T follicular helper cell (primary cell): Measurements from ENCODE around the gene FBXL17.

ENCODE experiments used
- DNase-seq: peaks from one replicate; pipeline ENCODE4 v3.0.0-alpha.2; 2020; ENCODE audit warnings: low read depth

FBXL17 gene

DNA sequence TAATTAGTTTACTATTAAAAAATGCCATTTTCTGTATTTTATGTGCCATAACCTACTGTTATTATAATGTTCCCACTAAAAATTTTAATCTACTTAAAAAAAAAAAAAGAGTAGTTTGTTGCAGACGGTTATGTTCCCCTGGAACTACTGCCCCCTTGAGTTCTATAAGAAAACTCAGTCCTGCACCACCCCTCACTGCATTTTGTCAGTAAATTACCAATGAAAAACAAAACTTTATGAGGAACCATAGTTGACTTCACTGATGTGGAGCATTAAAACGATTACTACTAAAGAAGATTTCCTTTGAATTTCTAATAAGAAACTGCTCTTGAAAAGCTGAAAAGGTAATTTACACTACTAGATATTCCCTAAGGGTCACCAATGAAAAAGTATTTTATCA, 288.7 kb downstream of the FBXL17 start:
- no peak for DNase-seq

DNA sequence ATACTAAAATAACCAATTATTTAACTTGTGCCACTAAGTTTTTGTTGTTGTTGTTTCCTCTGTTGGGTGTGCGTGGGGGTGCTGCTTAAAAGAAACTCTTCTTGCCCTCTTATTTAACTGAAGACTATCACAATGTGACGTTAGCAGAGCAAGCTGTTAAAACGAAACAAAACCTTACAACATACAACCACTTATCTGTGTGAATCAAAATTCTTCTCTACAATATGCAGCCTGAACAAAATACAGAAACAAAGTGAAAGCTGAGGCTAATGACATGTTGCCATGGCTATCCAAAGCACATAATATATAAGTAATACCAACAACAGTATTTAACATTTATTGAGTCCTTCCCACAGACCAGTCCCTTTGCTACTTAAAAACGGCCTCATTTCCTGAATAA, 291.0 kb downstream of the FBXL17 start:
- DNase-seq = no peak

DNA sequence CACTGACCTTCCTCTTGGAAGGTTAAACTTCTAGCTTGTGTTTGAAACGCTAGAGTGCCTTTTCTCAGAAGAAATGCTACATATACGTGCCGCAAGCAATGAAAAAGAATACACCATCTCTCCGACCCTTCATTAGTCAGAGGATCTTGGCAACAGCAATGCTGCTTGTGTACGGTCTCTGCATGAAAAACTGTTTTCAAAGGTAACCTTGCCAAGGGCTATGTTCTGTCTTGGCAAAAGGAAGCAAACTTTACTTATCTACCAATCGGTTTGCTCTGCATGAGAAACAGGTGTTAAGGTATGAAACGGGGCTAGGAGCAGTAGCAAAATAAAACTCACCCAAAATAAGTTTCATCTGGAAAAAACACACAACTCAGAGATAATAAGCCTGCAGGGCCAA, 297.8 kb downstream of the FBXL17 start:
- no peak for DNase-seq

DNA sequence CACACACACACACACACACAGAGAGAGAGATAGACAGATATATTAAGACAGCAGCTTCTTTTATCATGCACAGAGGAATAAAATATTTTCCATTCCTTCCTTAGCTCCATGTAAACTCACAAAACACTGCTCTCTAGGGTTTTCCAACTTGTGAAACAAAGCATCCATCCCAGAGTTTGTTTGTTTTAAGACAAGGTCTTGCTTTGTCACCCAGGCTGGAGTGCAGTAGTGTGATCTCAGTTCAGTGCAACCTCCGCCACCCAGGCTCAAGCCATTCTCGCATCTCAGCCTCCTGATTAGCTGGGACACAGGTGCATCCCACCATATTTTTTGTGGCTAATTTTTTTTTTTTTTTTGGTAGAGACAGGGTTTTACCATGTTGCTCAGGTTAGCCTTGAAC, 298.7 kb downstream of the FBXL17 start:
- DNase-seq = no peak

DNA sequence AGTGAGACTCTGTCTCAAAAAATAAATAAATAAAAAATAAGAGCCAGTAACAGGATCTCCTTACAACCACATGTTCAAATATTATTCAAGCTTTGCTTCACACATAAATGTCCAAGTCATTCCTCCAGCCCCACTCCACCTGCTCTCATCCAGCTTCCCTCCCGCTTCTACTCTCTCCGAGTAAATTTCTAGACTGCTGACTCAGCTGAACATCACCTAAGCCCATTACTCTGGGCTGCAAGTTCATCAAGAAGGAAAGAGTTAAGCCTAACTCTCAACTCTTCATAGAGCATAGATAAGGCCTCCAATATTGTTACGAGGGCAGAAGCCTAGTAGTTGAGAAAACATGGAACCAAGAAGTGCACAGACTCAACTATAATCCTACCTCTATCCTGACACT, 300.2 kb downstream of the FBXL17 start:
- DNase-seq = no peak

DNA sequence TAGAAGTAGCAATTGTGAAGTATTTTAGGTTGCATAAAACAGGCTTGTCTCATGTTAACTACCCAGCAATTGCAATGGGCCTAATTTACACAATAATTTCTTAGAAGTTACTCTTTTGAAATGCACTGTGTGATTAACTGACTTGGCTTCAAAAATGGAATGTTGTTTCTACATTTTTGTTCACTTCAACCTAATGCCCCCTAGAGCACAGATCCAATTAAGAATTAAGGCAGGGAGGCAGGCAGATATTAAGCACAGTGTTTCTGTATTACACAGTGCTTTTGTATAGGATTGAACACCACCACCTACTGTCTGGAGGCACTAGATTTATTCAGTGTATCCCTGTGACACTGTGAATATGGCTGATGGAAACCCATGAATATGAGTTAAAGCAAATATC, 302.1 kb downstream of the FBXL17 start:
- no peak for DNase-seq

DNA sequence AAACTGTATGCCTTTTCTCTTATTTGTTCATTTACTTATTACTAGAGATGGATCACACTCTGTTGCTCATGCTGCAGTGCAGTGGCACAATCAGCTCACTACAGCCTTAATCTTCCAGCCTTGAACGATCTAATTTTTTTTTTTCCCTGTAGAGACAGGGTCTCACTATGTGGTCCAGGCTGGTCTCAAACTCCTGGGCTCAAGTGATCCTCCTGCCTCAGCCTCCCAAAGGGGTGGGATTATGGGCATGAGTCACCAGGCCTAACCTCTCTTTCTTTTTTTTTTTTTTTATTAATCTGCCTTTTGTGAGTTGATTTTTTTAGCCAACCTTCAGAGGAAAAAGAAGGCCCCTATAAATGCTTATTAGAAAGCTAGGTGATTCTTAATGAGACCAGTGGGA, 303.0 kb downstream of the FBXL17 start:
- no peak for DNase-seq

DNA sequence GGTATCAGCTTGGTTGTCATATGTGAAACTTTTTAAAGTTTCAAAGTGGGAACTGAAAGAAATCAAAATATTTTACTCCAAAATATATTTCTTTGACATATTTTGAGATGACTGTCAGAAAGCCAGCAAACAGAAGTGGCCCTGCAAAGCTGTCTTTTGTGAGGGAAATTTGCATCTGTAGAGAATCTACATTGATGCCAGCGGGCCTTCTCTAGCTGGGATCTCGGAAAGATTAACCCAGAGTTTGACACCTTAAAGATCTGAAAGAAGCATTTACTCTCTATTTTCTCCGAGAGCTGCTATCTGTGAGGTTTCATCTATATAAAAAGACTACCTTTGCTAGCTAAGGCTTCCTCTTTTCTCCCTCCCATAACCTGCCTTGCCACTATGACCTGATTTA, 303.6 kb downstream of the FBXL17 start:
- DNase-seq = no peak

DNA sequence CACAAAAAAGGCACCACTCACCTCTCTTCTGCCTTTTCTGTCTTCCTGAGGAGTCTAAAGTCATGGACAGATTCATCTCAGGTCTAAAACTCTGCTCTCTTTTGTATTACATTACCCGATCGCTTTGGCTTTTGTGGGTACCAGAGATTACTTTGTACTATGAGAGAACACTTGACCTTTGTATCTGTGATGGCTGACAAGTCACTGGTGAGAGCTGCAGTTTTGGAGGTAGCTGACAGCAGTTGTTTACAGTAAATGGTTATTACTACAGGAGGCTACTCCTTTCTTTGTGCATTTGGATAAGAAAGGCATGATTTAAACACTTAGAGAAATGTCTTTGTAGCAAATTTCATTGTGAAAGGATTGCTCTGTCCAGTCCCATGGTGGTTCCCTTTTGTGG, 307.3 kb downstream of the FBXL17 start:
- no peak for DNase-seq

DNA sequence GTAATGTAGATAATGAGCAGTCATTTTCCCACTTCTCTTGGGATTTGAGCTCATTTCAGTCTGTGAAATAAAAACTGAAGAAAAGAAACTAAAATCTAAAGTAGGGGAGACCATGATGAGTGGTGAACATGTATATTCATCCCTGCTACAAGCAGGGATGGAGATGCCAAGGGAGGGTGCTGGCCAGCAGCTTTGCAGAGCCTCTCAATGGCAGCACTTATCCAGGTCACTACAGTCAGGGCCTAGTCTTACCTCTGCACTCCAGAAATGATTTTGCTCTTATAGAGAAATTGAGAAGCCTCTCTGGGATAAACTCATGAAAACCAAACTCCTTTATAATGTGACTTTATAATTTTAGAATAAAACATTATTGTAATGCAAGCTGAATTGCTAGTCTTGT, 317.6 kb downstream of the FBXL17 start:
- no peak for DNase-seq

DNA sequence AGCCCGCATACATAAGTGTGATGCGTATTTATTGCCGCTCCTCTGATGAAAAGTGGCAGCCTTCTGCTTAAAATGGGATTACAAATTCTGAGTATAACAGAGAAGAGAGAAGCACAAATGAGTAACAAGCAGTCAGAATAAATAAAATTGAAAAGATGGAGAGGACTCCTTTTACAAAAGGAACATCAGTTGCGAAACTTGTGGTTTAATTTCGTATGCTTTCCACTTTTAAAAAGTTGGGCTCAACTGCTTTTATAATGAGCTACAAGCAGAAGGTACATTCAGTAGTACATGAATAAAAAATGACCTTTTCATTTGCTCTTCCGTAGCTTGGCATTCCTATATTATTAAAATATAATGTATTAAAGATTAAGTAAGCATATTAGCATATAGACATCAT, 320.0 kb downstream of the FBXL17 start:
- no peak for DNase-seq

DNA sequence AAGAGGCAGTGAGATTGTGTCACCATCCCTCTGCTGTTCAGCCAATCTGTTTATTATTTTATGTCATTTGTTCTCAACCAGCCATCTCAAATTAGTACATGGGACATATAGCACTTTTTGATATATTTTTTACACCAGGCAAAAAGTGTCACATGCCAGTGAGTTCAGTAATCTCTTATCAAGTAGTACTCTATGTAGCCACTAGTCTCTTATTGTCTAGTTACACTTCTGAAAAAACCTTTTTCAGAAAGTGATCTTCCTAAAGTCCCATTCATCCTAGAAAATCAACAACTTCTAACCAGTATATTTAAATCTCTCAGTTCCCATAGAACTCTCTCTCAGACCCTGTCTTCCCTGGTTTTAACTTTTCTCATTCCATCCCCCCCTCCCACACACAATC, 321.6 kb downstream of the FBXL17 start:
- DNase-seq = no peak

DNA sequence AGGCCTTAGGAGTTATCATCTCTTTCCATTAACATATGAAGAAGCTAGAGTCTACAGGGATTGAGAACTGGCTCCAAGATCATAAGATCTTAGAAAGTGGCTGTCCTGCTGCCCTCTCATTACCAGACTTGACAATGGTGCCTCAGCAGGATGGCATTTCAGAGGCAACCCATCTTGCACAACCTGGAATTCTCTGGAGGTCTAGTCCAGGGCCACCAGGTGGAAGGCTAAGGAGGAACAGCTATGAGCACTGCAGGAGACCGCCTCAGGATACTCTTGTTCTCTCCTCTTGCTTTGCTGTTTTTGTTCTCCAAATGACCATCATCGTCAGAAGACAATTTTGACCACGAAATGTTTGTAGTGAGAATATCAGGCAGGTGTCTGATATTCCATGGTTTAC, 322.6 kb downstream of the FBXL17 start:
- no peak for DNase-seq

DNA sequence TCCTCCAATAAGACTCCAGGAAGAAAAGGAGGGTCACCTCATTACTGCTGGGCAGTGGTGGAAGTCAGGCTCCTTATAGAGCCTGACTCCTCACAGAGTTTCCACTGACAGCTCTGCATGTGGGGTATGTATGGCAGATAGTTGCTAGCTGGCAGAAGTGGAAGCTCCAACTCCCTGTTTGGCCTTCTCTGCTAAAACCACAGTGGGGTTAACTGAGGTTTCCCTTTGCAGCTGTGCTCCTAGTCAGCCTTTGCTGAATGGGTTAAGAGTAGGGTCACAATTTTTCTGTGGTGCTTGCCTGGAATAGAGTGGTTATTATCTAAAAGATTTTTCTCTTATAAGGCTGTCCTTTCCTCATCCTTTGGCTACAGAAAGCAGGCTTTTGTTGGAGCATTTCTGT, 327.5 kb downstream of the FBXL17 start:
- no peak for DNase-seq

DNA sequence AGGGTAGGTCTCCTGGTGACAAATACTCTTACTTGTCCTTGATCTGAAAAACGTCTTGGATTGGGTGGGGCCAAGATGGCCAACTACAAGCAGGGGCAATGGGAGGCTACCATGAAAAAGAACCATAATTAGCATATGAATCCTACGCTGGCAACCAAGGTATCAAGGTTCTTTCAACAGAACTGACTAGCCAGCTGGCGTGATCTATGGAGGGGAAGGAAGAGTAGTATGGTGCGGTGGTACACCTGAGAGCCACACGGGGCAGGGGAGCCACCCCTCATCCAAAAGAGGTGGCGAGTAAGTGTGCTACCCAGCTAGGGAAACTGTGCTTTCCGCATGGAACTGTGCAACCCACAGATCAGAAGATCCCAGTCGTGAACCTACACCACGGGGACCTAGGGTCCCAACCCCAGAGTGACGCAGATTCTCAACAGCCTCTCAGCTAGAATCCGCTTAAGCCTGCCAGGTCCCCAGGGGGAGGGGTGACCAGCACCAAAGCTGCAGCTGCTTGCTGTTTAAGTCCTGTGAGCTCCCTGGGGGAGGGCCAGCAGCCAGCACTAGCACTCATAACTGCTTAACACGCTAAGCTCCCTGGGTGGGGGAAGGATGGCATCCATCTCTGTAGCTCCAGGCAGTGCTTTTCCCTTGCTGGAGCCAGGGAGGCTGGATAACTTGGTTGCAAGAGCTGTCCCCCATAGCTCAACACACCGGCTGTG, 334.8 kb downstream of the FBXL17 start:
- no peak for DNase-seq

DNA sequence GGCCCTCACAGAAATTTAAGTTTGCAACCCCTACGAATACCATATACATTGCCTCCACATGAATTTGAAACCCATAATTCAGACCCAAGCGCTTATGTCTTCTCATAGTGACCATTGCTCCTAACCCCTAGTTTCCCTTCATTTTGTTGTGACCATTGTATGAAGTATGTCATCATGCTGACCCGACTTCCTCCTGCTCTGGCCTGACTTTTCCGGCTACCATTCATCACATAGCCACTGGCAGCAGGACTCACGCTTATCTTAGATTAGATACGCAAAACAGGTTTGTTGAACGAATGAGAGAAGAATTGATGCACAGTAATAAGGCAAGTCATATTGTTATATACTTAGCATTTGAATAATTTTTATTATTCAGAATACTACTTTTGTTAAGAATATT, 345.4 kb downstream of the FBXL17 start:
- DNase-seq = no peak

DNA sequence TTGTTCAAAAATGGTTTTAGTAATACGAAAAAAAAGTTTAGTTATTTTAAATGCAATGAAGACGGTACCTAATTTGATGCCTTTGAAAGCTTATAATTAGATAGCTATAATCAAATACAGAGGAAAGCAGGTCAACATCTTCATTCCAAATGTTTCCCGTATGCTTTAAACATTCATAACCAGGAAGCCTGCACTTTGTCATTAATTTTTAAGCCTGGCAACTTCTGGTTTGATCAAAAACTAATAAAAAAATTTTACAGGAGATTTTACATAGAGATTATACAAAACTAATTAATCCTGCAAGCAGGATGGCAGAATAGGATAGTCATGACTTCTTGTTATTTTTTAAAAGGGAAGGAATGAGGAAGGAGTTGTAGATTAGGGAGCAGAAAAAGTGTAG, 353.0 kb downstream of the FBXL17 start:
- no peak for DNase-seq

DNA sequence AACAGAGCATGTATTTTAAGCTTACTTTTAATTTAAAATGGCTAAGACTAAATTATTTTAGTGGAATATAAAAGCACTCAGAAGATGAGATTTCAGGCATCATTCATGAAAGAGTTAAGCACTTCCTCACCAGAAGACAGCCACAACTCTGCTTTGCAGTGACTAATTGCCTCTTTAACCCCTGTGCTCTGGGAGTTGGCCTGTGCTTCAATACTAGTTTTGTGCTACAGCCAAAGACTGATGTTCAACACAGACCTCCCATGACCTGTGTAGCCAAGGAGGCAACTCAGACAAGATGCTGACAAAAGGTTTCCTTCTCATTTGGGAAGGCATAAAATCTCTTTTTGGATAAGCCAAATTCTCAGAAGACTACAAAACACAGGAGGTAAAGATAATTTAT, 353.5 kb downstream of the FBXL17 start:
- no peak for DNase-seq

DNA sequence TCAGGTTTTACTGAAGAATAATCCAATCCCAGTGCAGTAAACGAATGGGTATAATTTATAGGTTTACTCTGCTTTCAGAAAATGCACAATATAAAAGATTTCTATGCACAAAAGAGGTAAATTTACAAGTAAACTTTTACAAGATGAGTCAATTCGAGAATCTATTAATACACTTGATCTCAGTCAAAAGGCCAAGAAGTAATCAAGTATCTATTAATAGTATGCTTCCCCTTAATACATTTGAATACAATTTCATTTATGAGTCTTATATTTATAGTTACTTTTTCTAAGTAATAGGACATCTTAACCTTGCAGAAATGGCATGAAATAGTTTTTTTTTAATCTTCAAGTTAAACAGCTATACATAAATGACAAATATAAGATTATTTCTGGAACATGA, 355.9 kb downstream of the FBXL17 start:
- no peak for DNase-seq

DNA sequence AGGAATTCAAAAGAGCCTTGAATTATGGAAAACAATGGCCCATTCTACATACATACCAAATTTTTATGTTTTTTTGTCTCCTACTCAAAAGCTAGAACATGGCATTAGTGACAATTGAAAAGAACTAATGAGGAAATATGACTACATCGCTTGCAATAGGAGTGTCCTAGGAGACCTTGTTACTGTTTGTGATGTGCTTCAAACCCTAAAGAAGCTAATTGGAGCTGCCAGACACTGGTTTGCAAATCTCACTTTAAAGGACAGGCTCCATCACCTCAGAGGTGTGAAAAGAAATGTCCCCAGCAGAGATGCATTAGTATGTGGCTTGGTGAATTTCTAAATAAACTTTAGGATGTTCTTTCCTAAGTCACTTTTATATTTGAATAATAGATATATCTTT, 356.9 kb downstream of the FBXL17 start:
- DNase-seq = no peak

DNA sequence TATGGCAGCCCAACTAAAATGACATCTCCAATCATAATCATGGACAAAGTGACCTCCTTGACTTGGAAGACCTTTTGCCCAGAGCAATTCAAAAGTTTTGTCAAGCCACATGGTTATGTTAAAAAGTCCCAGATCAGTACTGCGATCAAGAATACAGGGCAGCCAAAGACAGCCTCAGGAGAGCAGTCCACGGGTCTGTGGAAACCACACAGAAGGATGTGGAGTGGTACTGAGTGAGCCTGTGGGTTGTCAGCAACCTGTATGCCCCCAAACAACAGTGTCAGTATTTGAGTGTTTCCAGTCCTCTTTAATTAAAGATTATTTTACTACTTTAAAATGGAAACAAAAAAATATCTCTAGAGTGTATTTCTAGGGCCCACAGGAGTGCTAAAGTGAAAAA, 365.8 kb downstream of the FBXL17 start:
- DNase-seq = no peak

DNA sequence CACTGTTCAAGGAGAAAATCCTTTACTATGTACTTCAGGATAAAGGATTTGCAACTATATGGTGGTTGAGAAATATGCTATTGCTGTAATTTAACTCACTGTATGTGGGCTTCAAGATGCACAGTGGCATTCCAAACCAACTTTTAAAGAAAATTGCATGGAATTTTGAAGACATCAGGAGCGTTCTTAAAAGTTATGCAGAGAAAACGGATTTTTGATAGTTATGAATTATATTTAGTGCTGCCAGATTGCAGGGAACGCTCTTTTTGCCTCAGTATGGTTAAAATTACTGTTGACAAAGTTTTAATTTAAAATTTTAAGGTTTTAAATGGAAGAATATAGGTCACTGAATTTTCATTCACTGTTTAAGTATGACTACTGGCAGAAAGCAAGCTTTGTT, 375.1 kb downstream of the FBXL17 start:
- no peak for DNase-seq

DNA sequence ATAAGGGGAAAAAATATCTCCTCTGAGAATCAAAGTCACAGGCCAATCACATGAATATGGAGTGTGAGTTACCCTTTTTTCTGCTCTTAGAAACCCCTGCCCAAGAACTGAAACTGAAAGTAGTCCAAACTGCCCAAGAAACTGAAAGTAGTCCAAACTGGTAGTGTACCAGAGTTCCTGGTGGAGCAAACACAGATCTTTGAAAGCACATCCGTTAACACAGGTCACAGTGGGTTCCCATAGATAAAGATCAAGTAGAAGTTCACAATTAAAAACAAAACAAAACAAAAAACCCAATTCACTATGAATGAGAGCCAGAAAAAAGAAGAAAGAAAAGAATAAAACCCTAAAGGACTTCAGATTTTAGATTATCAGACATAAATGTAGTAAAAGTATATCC, 378.7 kb downstream of the FBXL17 start:
- no peak for DNase-seq

DNA sequence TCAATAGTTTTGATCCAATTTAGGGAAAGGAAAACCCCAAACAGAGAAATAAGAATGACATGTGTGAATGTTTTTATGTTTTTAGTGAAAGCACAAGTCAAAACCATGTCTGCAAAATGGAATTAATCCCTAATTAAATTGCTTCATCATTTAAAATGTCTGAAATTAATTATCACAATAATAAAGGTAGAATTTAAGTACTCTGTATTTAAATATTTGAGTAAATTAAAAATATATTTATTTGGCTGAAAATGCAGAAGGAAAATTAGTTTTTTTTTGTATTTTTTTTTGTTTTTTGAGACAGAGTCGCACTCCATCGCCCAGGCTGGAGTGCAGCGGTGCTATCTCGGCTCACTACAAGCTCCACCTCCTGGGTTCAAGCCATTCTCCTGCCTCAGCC, 380.7 kb downstream of the FBXL17 start:
- DNase-seq = no peak
